Thyroid gland (tissue), 4 donors: ENCODE data around the gene KNOP1.

Experiments
- CTCF ChIP-seq, 6 experiments: fragments of 200-600 bp in 3 of 6; fragments of 450-650 bp in 3 of 6; sonication (generic) in 3 of 6; IDR thresholded peaks; one replicate each; pipeline ENCODE4 v1.5.1; 2016 to 2019; ENCODE audit warnings: antibody characterized with exemption in 6 of 6, mild to moderate bottlenecking in 2 of 6, inconsistent platforms in 1 of 6, moderate library complexity in 1 of 6
- POLR2A ChIP-seq, 2 donors: fragments of 450-650 bp; IDR thresholded peaks; one replicate each; pipeline ENCODE4 v1.6.1; 2017; ENCODE audit warnings: antibody characterized with exemption in 2 of 2, mild to moderate bottlenecking in 2 of 2, moderate library complexity in 1 of 2

DNA sequence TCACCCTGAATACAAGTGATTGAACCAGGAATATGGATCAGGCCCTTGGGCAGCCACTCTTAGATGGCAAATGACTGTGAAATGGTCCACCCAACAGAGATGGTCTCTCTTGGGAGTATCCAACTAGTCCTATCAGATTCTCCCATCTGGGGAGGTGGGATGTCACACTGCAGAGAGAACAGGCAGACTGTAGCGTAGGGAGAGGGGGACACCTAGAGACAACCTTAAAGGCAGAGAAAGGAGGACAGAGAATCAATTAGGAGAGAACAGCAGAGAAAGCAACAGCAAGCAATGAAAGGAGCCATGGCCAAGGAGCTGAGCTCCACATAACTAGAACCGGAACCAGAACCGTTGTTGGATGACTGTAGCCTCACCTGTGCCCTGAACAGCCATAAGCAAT lies 37.2 kb upstream of the KNOP1 start:
- TF ChIP-seq CTCF (IDR thresholded peaks at IDR 0.05) (no peak), POLR2A (IDR thresholded peaks at IDR 0.05) (no peak)
